Activated CD8-positive, alpha-beta memory T cell treated with anti-CD3 and anti-CD28 coated beads for 36 hours (primary cell): ENCODE measurements around the gene ZSWIM8. TPM values are rescaled to one million over a fixed set of nuclear protein-coding genes. Genes with fewer than 3 reads are reported as not detected.
"Not testable (repeated sequence)": the region's sequence is repeated elsewhere in the genome, so short reads cannot be mapped to it uniquely, and the experiment has no call there.

Experiments used
- CTCF ChIA-PET: fragments of 350-600 bp; sonication (Branson Sonifier 250); formaldehyde crosslinking; loops from one replicate; lab custom pipeline; 2021; ENCODE audit warnings: antibody characterized with exemption; lab: Charles Lee
- POLR2A ChIA-PET: fragments of 350-600 bp; sonication (Branson Sonifier 250); formaldehyde crosslinking; loops from one replicate; lab custom pipeline; 2021; ENCODE audit warnings: antibody characterized with exemption; lab: Charles Lee
- total RNA-seq, 2 experiments: library from RNA; stranded (reverse); gene quantifications; one replicate each; pipeline ENCODE4 v1.2.3, GENCODE V29; 2021

The ZSWIM8 gene
- total RNA-seq, 2 experiments from 2014 or later: 45.9 to 50.5 TPM

GRCh38 chr10:73818402-73818801 lies 33.0 kb downstream of the ZSWIM8 start:
- POLR2A ChIA-PET: no interaction called here
- CTCF ChIA-PET: no interaction called here

- POLR2A ChIA-PET: no interaction called here
- CTCF ChIA-PET: no interaction called here
Measured at GRCh38 chr10:73819081-73819480, 33.7 kb downstream of the ZSWIM8 start.

DNA sequence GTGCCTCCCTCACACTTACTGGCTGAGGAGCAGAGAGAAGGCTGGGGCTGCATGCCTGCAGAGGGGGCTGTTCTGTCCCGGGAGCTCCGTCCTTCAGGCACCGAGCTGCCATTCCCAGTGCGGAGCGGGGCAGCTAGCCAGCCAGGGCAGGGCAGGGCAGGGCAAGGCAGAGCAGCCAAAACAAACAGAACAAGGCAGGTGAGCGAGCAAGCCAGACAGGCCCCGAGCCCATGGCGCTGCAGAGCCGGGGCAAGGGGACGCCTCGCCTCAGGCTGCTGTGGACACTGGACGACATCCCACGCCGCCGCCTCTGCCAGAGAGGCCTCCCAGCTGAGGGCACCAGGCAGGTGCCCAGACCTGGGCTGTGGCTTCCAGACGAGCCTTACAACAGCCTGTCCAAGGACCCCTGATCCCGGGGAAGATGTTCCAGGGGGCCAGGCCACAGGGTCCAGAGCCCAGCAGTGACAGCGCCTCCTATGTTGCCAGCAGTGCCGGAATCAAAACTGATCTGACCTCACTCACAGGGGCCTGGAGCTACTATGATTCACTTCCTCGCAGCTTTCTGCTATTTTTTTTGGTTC lies 34.2 kb downstream of the ZSWIM8 start:
- POLR2A ChIA-PET: no interaction called here
- CTCF ChIA-PET: interaction anchor here (1.4 kb wide), 1 partner anchor 30 kb away, joined by 3 read pairs; no protein-coding TSS in a partner anchor

DNA sequence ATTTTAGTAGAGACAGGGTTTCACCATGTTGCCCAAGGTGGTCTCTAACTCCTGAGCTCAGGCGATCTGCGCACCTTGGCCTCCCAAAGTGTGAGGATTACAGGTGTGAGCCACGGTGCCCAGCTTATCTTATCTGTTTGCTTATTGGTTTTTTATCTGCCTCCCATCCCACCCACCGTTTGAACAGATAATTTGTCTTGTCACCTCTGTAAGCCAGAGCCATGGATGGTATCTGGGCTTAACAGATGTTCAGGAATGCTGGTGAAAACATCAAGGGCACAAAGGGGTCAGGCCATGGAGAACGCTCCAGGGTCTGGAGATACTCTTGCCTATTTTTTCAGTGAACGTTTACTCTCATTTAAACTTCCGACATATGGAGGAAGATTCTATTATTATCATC lies 38.0 kb downstream of the ZSWIM8 start:
- POLR2A ChIA-PET: no interaction called here
- CTCF ChIA-PET: no interaction called here

GRCh38 chr10:73824146-73824725 lies 38.8 kb downstream of the ZSWIM8 start:
- CTCF ChIA-PET: no interaction called here
- POLR2A ChIA-PET: no interaction called here

- POLR2A ChIA-PET: no interaction called here
- CTCF ChIA-PET: interaction anchor here (1.0 kb wide), 1 partner anchor 13 kb away, joined by 3 read pairs; no protein-coding TSS in a partner anchor
Measured at GRCh38 chr10:73827346-73828089, 42.1 kb downstream of the ZSWIM8 start.

- POLR2A ChIA-PET: no interaction called here
- CTCF ChIA-PET: interaction anchor here (1.0 kb wide), 1 partner anchor 14 kb away, joined by 3 read pairs; no protein-coding TSS in a partner anchor
Measured at GRCh38 chr10:73828161-73828560, 42.8 kb downstream of the ZSWIM8 start.

GRCh38 chr10:73829090-73829489 lies 43.7 kb downstream of the ZSWIM8 start:
- POLR2A ChIA-PET, CTCF ChIA-PET: not testable (repeated sequence)

DNA sequence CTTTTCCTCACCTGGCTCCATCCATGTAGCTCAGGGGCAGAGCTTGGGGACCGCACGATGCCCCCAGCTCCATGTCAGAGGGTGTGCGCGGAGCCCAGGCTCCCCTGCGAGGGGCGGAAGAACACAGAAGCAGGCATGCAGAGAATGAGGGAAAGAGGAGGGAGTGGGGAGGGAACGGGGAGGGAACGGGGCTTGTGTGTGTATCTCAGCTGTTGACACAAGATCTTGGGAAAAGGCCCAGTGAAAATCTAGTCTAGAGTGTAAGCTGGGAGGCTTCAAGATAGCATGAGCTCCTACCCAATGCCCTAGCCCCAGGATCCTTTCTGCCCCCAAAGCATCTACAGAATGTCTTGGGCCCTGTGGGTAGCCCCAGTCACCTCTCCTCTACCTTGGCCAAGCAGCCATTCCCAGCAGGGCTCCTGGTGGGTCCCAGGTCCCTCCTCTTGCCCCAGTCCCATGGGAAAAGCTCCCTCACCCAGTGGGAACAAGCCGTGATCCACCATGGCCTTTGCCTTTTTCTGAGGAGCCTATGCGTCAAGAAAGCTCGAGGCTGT lies 51.1 kb downstream of the ZSWIM8 start:
- ChIA-PET CTCF (interaction anchor here (0.7 to 1.6 kb wide), 4 partner anchors 43 to 117 kb away, joined by 3 to 5 read pairs (median 4); no protein-coding TSS in a partner anchor), POLR2A (no interaction called here)

DNA sequence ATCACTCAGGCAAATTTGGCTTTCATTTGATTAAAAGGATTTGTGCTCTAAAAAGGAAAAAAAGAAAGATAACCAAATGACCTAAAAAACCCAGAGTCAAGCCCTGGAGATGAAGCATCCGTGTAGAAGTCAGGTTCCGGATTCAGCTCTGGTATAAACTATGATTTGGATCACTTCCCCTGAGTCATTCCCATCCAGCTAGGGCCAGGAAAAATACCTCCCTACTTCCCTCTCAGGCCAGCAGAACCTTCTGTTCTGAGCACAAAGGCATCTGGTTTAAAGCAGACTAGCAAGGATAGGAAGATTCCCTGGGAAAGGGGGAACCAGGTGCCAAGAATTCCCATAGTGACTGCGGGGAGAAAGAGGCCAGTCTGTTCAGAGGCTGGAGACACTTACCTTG lies 51.7 kb downstream of the ZSWIM8 start:
- POLR2A ChIA-PET: no interaction called here
- CTCF ChIA-PET: interaction anchor here (1.2 to 1.6 kb wide), 3 partner anchors 42 to 103 kb away, joined by 3 to 5 read pairs (median 4); no protein-coding TSS in a partner anchor

- POLR2A ChIA-PET: no interaction called here
- CTCF ChIA-PET: interaction anchor here (1.8 to 2.0 kb wide), 2 partner anchors 11 to 42 kb away, joined by 6 to 7 read pairs; no protein-coding TSS in a partner anchor
Measured at GRCh38 chr10:73838008-73838567, 52.7 kb downstream of the ZSWIM8 start.

DNA sequence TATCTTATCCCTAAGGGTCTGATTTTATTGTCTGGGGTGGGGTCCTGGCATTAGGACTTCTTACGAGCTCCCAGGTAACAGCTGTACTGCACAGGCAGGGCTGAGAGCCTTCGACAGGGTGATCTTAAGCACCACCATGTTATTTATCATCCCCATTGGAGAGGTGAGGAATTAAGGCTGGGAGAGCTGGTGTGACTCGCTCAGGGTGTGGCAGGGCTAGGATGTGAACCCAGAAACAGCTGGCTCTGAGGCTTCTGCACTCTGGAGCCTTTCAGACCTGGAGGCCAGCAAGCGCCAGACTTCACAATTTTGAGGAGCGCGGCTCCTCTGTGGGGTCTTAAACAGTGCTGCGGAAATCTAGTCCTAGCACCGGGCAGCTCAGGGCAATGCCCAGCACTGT lies 53.4 kb downstream of the ZSWIM8 start:
- CTCF ChIA-PET: interaction anchor here (0.6 to 2.0 kb wide), 3 partner anchors 10 to 120 kb away, joined by 4 to 7 read pairs (median 6); no protein-coding TSS in a partner anchor
- POLR2A ChIA-PET: no interaction called here

DNA sequence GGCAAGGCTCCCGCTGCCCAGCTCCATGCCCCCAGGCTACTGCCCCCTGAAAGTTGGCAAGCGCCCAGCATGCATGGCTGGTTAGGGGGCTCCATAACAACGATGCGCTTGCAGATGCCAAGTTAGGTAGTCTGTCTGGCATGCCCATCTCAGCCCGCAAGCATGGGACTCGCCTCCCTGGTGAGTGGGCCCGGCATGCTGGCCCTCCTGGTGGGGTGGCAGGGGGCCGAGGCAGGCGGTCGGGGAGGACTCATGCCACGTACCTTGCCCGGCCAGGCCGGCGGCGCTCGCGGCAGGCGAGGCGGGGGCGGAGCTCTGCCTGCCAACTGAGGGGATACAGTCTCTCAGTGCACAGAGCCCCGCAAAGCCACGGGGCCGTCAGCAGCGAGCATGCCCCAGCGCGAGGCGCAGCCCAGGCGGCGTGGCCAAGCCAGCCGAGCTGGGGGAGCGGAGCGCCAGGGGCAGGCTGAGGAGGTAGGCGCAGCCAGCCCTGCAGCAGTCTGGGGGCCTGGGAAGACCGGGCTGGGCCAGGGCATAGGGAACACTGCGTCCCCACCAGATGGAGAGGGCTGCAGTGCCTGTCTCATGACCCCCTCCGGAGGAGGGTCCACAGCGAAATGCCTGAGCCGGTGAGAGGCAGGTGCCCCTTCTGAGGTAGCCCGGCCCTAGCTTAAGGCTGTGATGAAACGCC lies 54.0 kb downstream of the ZSWIM8 start:
- ChIA-PET POLR2A (no interaction called here), CTCF (interaction anchor here (0.6 to 2.0 kb wide), 3 partner anchors 10 to 119 kb away, joined by 4 to 7 read pairs (median 6); no protein-coding TSS in a partner anchor)

GRCh38 chr10:73840056-73840402 lies 54.6 kb downstream of the ZSWIM8 start:
- POLR2A ChIA-PET: no interaction called here
- CTCF ChIA-PET: interaction anchor here (0.8 to 2.0 kb wide), 2 partner anchors 40 to 101 kb away, joined by 3 to 7 read pairs; no protein-coding TSS in a partner anchor

DNA sequence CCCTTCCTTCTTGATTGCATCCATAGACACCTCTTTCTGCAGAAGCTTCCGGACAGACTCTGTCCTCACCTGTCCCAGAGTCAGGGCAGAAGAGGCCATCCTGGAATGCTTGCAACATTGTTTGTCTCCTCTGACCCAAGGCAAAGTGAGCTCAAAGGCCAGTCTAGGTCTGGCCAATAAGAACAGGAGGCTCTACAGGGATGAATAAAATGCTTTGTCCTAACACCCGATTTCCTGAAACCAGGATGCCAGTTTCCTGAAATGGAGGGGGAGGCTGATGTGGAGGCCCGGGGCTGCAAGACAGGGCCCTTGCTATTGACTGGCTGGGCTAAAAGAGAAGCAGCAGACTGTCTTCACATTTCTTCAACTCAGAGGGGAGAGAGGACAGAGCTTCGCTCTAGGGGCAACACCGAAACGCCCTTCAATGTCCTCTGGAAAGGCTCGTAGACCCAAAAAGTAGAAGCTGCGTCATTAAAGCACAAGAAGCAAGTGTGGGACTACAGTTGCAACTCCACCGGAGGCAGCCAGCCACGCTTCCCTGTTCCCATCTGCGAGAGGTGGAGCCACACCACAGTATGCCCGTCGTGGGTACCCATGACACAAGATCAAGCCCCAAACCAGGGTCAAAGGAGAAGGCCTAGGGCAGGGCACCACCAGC lies 55.1 kb downstream of the ZSWIM8 start:
- ChIA-PET POLR2A (no interaction called here), CTCF (interaction anchor here (0.8 to 2.0 kb wide), 2 partner anchors 39 to 101 kb away, joined by 3 to 7 read pairs; no protein-coding TSS in a partner anchor)

DNA sequence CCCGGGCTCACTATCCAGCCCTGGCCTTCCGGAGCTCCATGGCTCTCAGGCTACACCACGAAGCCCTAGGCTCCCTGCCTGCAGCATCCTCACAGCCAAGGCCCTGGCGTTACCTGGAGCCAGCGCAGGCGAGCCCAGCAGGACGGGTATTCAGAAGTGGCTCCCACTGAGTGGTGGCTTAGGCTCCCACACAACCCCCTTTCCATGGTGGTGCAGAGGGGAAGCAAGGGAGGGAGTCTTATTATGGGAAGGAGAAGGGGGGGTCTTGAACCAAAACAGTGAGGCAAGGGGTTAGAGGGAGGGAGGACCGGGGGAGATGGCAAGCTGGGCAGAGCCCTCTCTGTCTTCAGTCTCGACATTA lies 55.6 kb downstream of the ZSWIM8 start:
- CTCF ChIA-PET: interaction anchor here (0.8 kb wide), 1 partner anchor 38 kb away, joined by 3 read pairs; no protein-coding TSS in a partner anchor
- POLR2A ChIA-PET: no interaction called here

- ChIA-PET POLR2A (no interaction called here), CTCF (interaction anchor here (0.8 to 2.0 kb wide), 2 partner anchors 37 to 38 kb away, joined by 3 to 5 read pairs; no protein-coding TSS in a partner anchor)
Measured at GRCh38 chr10:73841526-73842285, 56.3 kb downstream of the ZSWIM8 start.
